SK-N-SH (cell line): ENCODE measurements around the gene VPREB1. TPM values are rescaled to one million over a fixed set of nuclear protein-coding genes. Genes with fewer than 3 reads are reported as not detected.

Experiments
- CTCF ChIA-PET: fragments of 300-600, 350-600 bp; formaldehyde crosslinking; extraction: SDS; loops from one replicate; lab custom pipeline; 2021; lab: Yijun Ruan, JAX
- POLR2A ChIA-PET: fragments of 350-600 bp; sonication (Branson Sonifier 250); formaldehyde crosslinking; extraction: SDS; loops from one replicate; lab custom pipeline; 2020; ENCODE audit warnings: antibody characterized with exemption, inconsistent platforms; lab: Yijun Ruan, JAX
- DNase-seq: peaks from one replicate; pipeline ENCODE4 v3.0.0; 2012
- H2AFZ ChIP-seq: fragments of 200-600 bp; sonication (generic); 2 replicates; pipeline ENCODE4 v1.8.1; 2016; ENCODE audit warnings: antibody characterized with exemption, mild to moderate bottlenecking, low read depth
- H3F3A ChIP-seq: fragments of 200-600 bp; sonication (generic); replicated peaks from 2 replicates; pipeline ENCODE3; 2016; ENCODE audit warnings: antibody characterized with exemption, mild to moderate bottlenecking; ENCODE audit not compliant: insufficient read depth
- H3K27ac ChIP-seq, 2 experiments: fragments of 200-500 bp in 1 of 2; fragments of 200-600 bp in 1 of 2; sonication (Bioruptor generic) in 1 of 2; sonication (generic), shearing (Covaris generic) in 1 of 2; 2 replicates each; pipeline versions ENCODE4 v1.5.1 to v1.6.1; 2014 to 2016; ENCODE audit warnings: low read depth in 2 of 2, inconsistent platforms in 1 of 2, low read length in 1 of 2, mild to moderate bottlenecking in 1 of 2, mixed read lengths in 1 of 2
- H3K27me3 ChIP-seq: fragments of 200-600 bp; sonication (generic), shearing (Covaris generic); 2 replicates; pipeline ENCODE4 v1.6.1; 2016; ENCODE audit warnings: mixed run types; ENCODE audit not compliant: insufficient read depth
- H3K36me3 ChIP-seq, 2 experiments: fragments of 200-500 bp in 1 of 2; fragments of 200-600 bp in 1 of 2; sonication (Bioruptor generic) in 1 of 2; sonication (generic) in 1 of 2; replicated peaks in 1 of 2; 2 replicates each; pipeline versions ENCODE3 to v1.5.1; 2014 to 2016; ENCODE audit warnings: low read length in 1 of 2, mild to moderate bottlenecking in 1 of 2; ENCODE audit not compliant: insufficient read depth in 2 of 2, control insufficient read depth in 1 of 2
- H3K4me1 ChIP-seq, 2 experiments: fragments of 200-500 bp in 1 of 2; fragments of 200-600 bp in 1 of 2; sonication (Bioruptor generic) in 1 of 2; sonication (generic), shearing (Covaris generic) in 1 of 2; 2 replicates each; pipeline versions ENCODE4 v1.5.1 to v1.6.1; 2014 to 2016; ENCODE audit warnings: low read depth in 1 of 2, low read length in 1 of 2, mixed run types in 1 of 2; ENCODE audit not compliant: insufficient read depth in 2 of 2, control insufficient read depth in 1 of 2
- H3K4me2 ChIP-seq: fragments of 200-600 bp; sonication (generic), shearing (Covaris generic); 2 replicates; pipeline ENCODE4 v1.6.1; 2017; ENCODE audit warnings: mixed run types
- H3K4me3 ChIP-seq, 2 experiments: fragments of 200-500 bp in 1 of 2; fragments of 200-600 bp in 1 of 2; sonication (Bioruptor generic) in 1 of 2; sonication (generic), shearing (Covaris generic) in 1 of 2; 2 replicates each; pipeline versions ENCODE4 v1.5.1 to v1.8.1; 2014 to 2016; ENCODE audit warnings: low read depth in 2 of 2, inconsistent platforms in 1 of 2, low read length in 1 of 2, mild to moderate bottlenecking in 1 of 2, mixed read lengths in 1 of 2, moderate library complexity in 1 of 2
- H3K79me2 ChIP-seq: fragments of 200-600 bp; sonication (generic); 2 replicates; pipeline ENCODE4 v1.8.1; 2017; ENCODE audit warnings: mild to moderate bottlenecking; ENCODE audit not compliant: insufficient read depth
- H3K9ac ChIP-seq: fragments of 200-600 bp; sonication (generic); 2 replicates; pipeline ENCODE4 v1.6.1; 2017; ENCODE audit warnings: mixed run types
- H3K9me2 ChIP-seq: fragments of 200-600 bp; sonication (generic); 2 replicates; pipeline ENCODE4 v1.6.1; 2017; ENCODE audit warnings: mixed run types
- H3K9me3 ChIP-seq: fragments of 200-600 bp; sonication (generic); 2 replicates; pipeline ENCODE4 v1.6.1; 2017; ENCODE audit warnings: mixed run types, mild to moderate bottlenecking, moderate library complexity
- H4K20me1 ChIP-seq: fragments of 200-600 bp; sonication (generic); 2 replicates; pipeline ENCODE4 v1.6.1; 2017; ENCODE audit warnings: mild to moderate bottlenecking, mixed run types; ENCODE audit not compliant: insufficient read depth
- CTCF ChIP-seq: fragments of 200-600 bp; sonication (generic); IDR thresholded peaks from 2 replicates; pipeline ENCODE4 v1.6.1; 2017; ENCODE audit warnings: antibody characterized with exemption, mild to moderate bottlenecking, moderate library complexity
- FOSL2 ChIP-seq: IDR thresholded peaks from 2 replicates; pipeline ENCODE4 v1.4.0; 2012; ENCODE audit warnings: low read depth, mild to moderate bottlenecking, moderate library complexity, borderline replicate concordance
- FOXM1 ChIP-seq: IDR thresholded peaks from 2 replicates; pipeline ENCODE4 v1.4.0; 2012; ENCODE audit warnings: low read depth, mild to moderate bottlenecking
- RAD21 ChIP-seq: IDR thresholded peaks from 2 replicates; pipeline ENCODE4 v1.6.1; 2012; ENCODE audit warnings: mild to moderate bottlenecking, low read length
- SIN3A ChIP-seq: IDR thresholded peaks from 2 replicates; pipeline ENCODE4 v1.6.1; 2012; ENCODE audit warnings: low read depth, mild to moderate bottlenecking, low read length, moderate library complexity, borderline replicate concordance
- SMC3 ChIP-seq: IDR thresholded peaks from 2 replicates; pipeline ENCODE4 v1.6.1; 2012; ENCODE audit warnings: low read depth, low read length, improper control_type of control experiment
- TEAD4 ChIP-seq: IDR thresholded peaks from 2 replicates; pipeline ENCODE4 v1.4.0; 2012; ENCODE audit warnings: mild to moderate bottlenecking, borderline replicate concordance; ENCODE audit not compliant: insufficient read depth
- WGBS: methylation state at CpG from one replicate; pipeline ENCODE4 v1.1.6; 2017; ENCODE audit warnings: low lambda C conversion rate; 5-methylcytosine and 5-hydroxymethylcytosine counted together
- polyA plus RNA-seq, 3 experiments: library from polyadenylated mRNA; depleted of rRNA; stranded (reverse); fragments of >200 nt; gene quantifications; 2 replicates each; pipeline ENCODE4 v1.2.3, GENCODE V29; 2012
- TF ChIP-seq, protein P1 (sequence below): IDR thresholded peaks from 2 replicates; pipeline ENCODE4; 2012

The VPREB1 gene
- polyA plus RNA-seq, 1 of the 3 experiments (the other 2 are of a cell fraction): not detected

DNA sequence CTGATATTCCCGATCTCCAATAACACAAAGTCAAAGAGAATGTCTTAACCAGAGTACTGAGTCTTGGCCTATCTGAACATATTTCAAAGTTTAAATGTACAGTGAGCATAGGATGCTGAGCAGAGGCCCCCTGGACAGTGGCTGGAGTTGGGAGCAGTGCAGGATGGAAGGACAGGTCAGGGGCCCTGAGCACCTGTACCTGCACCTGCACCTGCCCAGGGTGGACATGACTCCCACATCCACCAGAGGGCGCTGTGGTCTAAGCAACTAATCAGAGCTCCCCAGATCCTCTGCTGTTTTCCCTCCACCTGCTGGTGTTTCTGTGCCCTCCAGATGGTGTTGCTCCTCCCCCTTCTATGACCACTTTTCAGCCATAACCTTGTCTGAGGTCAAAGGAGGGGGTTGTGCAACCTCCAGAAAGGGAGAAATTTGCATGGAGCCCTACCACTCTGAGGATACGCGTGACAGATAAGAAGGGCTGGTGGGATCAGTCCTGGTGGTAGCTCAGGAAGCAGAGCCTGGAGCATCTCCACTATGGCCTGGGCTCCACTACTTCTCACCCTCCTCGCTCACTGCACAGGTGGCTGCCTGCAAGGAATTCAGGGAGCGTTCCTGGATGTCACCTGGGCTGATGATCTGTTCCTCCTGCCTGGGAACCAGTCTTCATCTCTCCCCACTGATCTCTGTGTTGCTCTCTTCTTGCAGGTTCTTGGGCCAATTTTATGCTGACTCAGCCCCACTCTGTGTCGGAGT lies 49.1 kb upstream of the VPREB1 start:
- ChIA-PET CTCF (interaction anchor here (0.6 to 3.8 kb wide), 13 partner anchors 10 to 268 kb away, joined by 3 to 36 read pairs (median 4); no protein-coding TSS in a partner anchor), POLR2A (no interaction called here)
- Histone ChIP-seq H3K36me3 (no peaks in the 10 kb centered on the region), H3K4me3 (peak overlapping the region in 1 of 2 experiments; percentile 47; a peak in 1 of 4 replicates), H3K27ac (no peak overlapping the region), H3F3A (no peaks in the 10 kb centered on the region), H3K9me3 (no peaks in the 10 kb centered on the region), H3K9ac (no peak overlapping the region), H2AFZ (no peak overlapping the region), H3K27me3 (peaks cover 27% of the 10 kb centered on the region; the same call in 1 of the 2 replicates), H3K79me2 (no peaks in the 10 kb centered on the region), H4K20me1 (no peaks in the 10 kb centered on the region), H3K4me1 (no peaks in the 10 kb centered on the region), H3K4me2 (no peak overlapping the region), H3K9me2 (no peaks in the 10 kb centered on the region)
- TF ChIP-seq CTCF: peak; percentile 83
- no peak for TF ChIP-seq SIN3A
- peak; percentile 63 for TF ChIP-seq RAD21
- peak; percentile 47 for TF ChIP-seq SMC3
- 41% methylated on average over 7 of the region's 7 CpGs for WGBS
- peak; percentile 70 for DNase-seq

DNA sequence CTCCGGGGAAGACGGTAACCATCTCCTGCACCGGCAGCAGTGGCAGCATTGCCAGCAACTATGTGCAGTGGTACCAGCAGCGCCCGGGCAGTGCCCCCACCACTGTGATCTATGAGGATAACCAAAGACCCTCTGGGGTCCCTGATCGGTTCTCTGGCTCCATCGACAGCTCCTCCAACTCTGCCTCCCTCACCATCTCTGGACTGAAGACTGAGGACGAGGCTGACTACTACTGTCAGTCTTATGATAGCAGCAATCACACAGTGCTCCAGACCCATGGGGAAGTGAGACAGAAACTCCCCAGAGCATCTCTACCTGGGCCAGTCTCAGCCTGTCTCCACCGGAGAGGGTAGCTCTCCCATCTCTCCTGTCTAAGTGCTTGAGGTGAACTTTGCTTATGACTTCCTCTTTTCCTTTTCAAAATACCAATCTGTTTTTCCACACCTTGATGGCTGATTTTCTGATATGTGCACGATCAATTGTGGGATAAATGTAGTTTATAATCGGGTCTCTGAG lies 48.5 kb upstream of the VPREB1 start:
- Histone ChIP-seq H4K20me1 (no peaks in the 10 kb centered on the region), H3K4me3 (no peak overlapping the region)
- TF ChIP-seq FOXM1 (no peak), FOSL2 (no peak), TEAD4 (no peak)
- TF ChIP-seq, protein P1, sequence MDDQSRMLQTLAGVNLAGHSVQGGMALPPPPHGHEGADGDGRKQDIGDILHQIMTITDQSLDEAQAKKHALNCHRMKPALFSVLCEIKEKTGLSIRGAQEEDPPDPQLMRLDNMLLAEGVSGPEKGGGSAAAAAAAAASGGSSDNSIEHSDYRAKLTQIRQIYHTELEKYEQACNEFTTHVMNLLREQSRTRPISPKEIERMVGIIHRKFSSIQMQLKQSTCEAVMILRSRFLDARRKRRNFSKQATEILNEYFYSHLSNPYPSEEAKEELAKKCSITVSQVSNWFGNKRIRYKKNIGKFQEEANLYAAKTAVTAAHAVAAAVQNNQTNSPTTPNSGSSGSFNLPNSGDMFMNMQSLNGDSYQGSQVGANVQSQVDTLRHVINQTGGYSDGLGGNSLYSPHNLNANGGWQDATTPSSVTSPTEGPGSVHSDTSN: no peak
- TF ChIP-seq, all 33 proteins: peak for 0
- WGBS: 13% methylated on average over 9 of the region's 11 CpGs
- Histone ChIP-seq H3K4me1 (no peaks in the 10 kb centered on the region), H3F3A (no peaks in the 10 kb centered on the region), H3K9me3 (no peaks in the 10 kb centered on the region), H3K4me2 (no peak overlapping the region), H3K9me2 (no peaks in the 10 kb centered on the region), H3K27me3 (peaks cover 32% of the 10 kb centered on the region; the same call in 1 of the 2 replicates), H3K27ac (no peak overlapping the region), H2AFZ (no peak overlapping the region), H3K9ac (no peak overlapping the region), H3K36me3 (no peaks in the 10 kb centered on the region), H3K79me2 (no peaks in the 10 kb centered on the region)
- DNase-seq: no peak
- ChIA-PET POLR2A (no interaction called here), CTCF (interaction anchor here (0.6 to 3.8 kb wide), 15 partner anchors 9 to 267 kb away, joined by 3 to 36 read pairs (median 4); no protein-coding TSS in a partner anchor)
